ENCODE results near the gene PLCB2.

Gene PLCB2

DNA sequence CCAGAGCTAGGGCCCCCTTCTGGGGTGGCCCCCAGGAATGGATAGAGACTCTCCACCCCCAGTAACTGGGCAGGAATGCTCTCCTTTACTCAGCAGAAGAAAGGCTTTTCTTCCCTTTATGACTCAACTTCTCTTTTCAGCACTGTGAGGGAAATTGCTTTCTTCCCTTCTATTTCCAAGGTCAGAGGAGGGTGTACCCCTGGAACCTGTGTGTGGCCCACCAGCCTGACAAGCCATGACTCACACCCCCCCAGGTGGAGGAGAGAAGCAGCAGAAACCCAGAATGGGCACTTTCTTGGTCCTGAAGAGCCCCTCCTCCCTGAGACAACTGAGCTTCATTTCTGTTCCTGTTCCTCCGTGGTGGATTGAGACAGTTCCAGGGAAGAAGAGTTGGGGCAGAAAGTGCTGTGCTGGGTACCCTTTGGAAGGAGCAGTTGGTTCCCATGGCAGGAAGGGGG lies 22.2 kb downstream of the PLCB2 start:
- FAIRE-seq (no peak), DNase-seq (ENCODE audit: insufficient read length, low spot score) (no peak)

DNA sequence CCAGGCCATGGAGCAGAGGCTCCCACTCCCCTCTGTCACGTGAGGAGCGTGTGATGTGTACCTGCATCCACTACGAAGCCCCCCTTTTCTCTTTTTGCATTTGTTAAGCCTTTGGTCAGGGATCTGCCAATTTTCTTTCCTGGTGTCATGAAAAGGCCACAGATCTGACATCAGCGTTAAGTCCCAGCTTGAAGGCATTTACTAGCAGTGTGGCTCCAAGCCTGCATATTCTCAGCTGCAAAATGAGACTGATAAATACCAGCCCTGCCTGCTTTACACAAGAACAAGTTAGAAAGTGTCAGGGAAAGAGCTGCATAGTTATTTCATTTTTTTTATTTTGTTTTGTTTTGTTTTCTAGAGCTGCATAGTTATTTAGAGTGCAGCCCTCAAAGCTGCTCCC lies 22.6 kb downstream of the PLCB2 start:
- no peak for FAIRE-seq
- no peak for DNase-seq (ENCODE audit: insufficient read length, low spot score)
- TF ChIP-seq, protein P1, sequence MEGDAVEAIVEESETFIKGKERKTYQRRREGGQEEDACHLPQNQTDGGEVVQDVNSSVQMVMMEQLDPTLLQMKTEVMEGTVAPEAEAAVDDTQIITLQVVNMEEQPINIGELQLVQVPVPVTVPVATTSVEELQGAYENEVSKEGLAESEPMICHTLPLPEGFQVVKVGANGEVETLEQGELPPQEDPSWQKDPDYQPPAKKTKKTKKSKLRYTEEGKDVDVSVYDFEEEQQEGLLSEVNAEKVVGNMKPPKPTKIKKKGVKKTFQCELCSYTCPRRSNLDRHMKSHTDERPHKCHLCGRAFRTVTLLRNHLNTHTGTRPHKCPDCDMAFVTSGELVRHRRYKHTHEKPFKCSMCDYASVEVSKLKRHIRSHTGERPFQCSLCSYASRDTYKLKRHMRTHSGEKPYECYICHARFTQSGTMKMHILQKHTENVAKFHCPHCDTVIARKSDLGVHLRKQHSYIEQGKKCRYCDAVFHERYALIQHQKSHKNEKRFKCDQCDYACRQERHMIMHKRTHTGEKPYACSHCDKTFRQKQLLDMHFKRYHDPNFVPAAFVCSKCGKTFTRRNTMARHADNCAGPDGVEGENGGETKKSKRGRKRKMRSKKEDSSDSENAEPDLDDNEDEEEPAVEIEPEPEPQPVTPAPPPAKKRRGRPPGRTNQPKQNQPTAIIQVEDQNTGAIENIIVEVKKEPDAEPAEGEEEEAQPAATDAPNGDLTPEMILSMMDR (IDR thresholded peaks at IDR 0.05; ENCODE audit: insufficient read depth, missing control alignments): no peak

More for the DNA sequence above, 22.2 kb downstream of the PLCB2 start:
- TF ChIP-seq, protein P1 (IDR thresholded peaks at IDR 0.05; ENCODE audit: insufficient read depth, missing control alignments): no peak

DNA sequence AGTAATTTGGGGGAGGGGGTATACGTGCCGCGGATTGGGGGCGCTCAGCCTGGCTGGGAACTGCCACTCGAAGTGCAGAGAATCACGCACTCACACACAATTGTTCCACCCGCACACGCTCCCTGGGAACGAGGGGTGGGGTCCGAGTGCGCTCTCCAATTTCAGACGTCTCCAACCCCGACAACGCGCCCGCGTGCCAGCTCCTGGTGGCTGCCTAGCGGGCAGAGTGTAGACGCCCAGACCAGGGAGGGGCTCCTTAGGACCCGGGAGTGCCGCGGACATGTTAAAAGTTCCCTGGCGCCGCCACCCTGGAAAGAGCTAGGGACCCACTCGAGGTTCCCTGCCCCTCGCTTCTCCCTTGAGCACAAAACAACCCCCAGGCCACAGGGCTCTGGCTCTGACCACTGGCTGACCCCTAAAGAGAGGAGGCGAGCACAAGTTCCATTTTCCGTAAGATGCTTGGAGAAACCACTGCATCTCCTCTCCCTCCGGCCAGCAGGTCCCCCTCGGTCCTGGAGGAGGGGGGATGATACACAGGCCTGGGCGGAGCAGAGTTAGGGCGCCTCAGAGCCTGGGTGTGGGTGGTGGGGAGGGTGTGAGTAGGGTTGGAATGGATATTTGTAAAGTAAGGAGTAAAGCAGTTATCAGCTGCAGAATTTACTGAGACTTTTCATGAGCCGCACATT lies 24.0 kb downstream of the PLCB2 start:
- FAIRE-seq (no peak), DNase-seq (ENCODE audit: insufficient read length, low spot score) (no peak)
- TF ChIP-seq, protein P1 (IDR thresholded peaks at IDR 0.05; ENCODE audit: insufficient read depth, missing control alignments): no peak

DNA sequence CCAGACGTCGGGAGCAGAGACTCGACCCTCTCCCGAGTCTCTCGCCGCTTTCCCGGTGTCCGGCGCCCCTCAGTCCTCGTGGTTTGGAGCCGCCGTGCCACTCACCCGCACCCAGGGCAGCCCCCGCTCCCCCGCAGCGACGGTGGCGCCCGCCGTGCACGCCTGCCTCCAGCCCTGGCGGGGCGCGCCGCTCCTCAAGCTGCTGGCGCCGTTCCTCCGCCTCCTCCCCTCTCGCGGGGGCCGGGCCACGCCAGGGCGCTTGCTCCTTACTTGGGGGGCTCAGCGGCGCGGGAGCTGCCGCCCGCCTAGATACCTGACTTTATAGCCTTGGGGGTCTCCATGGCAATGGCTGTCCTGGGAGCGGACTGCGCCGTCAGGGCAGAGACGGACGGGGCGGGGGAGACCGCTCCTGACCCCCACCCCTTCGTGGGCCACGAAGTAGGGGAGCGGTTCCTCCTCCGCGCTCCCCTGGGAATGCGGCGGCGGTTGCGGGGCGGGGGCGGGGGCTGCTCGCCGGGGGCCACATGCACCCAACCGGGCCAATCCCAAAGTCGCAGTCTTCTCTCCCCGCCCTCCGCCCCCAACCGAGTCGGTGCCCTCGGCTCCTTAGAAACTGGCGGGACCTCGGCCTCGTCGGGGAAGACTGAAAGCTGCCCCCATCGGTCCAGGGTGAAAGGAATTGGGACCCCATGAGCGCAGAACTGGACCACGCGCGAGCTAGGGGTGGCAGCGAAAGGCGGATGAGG lies 24.7 kb downstream of the PLCB2 start, which contains the start of gene ANKRD63:
Gene ANKRD63 (minus strand): TSS at position 196 of the 746 bp plus-strand sequence. CDS start 478 bp downstream, outside the sequence.
- TF ChIP-seq, protein P1 (IDR thresholded peaks at IDR 0.05; ENCODE audit: insufficient read depth, missing control alignments): no peak
- no peak for FAIRE-seq

DNA sequence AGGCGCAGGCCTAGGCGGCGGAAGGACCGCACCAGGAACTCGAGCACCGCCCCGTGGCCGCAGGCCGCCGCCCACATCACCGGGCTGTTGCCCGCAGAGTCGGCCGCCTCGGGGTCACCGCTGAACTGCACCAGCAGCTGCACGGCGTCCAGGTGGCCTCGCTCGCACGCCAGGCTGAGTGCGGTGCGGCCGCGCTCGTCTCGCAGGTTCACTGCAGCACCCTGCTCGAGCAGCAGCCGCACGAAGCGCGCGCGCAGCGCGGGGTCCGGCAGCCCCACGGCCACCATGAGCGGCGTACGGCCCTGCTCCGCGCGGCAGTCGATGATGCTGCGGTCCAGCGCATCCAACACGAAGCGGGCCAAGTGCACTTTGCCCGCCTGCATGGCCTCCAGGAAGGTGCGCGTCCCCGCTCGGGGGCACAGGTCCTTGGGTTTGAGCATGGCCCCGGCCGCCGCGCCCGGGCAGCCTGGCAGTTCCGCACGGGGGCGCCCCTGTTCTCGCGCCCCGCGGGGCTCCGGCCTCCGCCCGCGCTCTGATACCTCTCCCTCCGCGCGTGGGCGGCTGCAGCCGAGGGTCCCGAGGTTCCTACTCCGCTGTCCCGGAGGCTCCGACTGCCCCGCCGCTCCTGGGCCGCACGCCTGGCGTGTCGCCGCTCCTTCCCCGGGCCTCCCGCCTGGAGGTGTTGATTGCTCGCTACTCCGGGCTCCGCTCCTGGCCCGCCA lies 25.4 kb downstream of the PLCB2 start:
- DNase-seq (ENCODE audit: insufficient read length, low spot score) (peak; percentile 74), FAIRE-seq (no peak)
- TF ChIP-seq, protein P1 (IDR thresholded peaks at IDR 0.05; ENCODE audit: insufficient read depth, missing control alignments): peak; percentile 42

More for the DNA sequence above, 24.7 kb downstream of the PLCB2 start, which contains the start of gene ANKRD63:
- peak; percentile 72 for DNase-seq (ENCODE audit: insufficient read length, low spot score)

DNA sequence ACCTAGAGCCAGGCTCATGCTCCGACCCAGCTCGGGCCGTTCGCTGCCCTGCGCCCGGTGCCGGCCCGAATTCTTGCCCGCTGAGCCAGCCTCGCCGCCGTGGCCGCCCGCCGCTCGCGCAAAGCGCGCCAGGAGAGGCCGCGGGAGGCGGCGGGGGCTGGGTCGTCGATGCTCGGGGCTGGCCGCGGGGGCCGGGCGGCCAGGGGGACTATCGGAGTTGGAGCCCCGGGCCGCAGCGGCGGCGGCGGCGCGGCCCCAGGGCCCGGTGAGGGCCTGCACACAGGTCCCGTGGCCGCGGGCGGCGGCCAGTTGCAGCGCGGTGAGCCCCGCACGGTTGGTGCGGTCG lies 26.0 kb downstream of the PLCB2 start:
- DNase-seq (ENCODE audit: insufficient read length, low spot score) (no peak), FAIRE-seq (no peak)
- TF ChIP-seq, protein P1 (IDR thresholded peaks at IDR 0.05; ENCODE audit: insufficient read depth, missing control alignments): no peak

Data from D721Med (cell line).